Retinal pigment epithelial cell (primary cell): ENCODE data around the gene WDR41.
"Not testable (repeated sequence)": the region's sequence is repeated elsewhere in the genome, so short reads cannot be mapped to it uniquely, and the experiment has no call there.

Experiments used
- DNase-seq: peaks from one replicate; pipeline ENCODE4 v3.0.0-alpha.2; 2010; ENCODE audit warnings: low read depth
- H3K4me3 ChIP-seq: 2 replicates; pipeline ENCODE4 v1.5.1; 2011; ENCODE audit warnings: mild to moderate bottlenecking, low read length, control low read depth, moderate library complexity
- CTCF ChIP-seq: conservative IDR thresholded peaks from 2 replicates; pipeline ENCODE4 v1.5.1; 2011; ENCODE audit warnings: low read depth, low read length, control low read depth, inconsistent platforms

WDR41 gene

GRCh38 chr5:77491783-77492652 lies at the start of gene WDR41:
WDR41 (minus strand) TSS chr5:77492316; CDS start chr5:77492220, 96 bp downstream.
- H3K4me3 ChIP-seq, result peak within 1 kb of the TSS; percentile 86
- TF ChIP-seq CTCF, result peak; percentile 82
- peak; percentile 72 for DNase-seq

- no peak for TF ChIP-seq CTCF
- no peak overlapping the region for H3K4me3 ChIP-seq
- DNase-seq, result no peak
Observed at GRCh38 chr5:77531297-77531696, 39.2 kb upstream of the WDR41 start.

- DNase-seq, result no peak
Observed at GRCh38 chr5:77518304-77518703, 26.2 kb upstream of the WDR41 start.

GRCh38 chr5:77514457-77514856 lies 22.3 kb upstream of the WDR41 start:
- DNase-seq, result no peak
- no peak for TF ChIP-seq CTCF

More at GRCh38 chr5:77518304-77518703, 26.2 kb upstream of the WDR41 start:
- no peak overlapping the region for H3K4me3 ChIP-seq
- peak; percentile 32 for TF ChIP-seq CTCF

GRCh38 chr5:77513321-77513720 lies 21.2 kb upstream of the WDR41 start:
- no peak for TF ChIP-seq CTCF
- DNase-seq, result no peak
- no peak overlapping the region for H3K4me3 ChIP-seq

More at GRCh38 chr5:77514457-77514856, 22.3 kb upstream of the WDR41 start:
- H3K4me3 ChIP-seq, result no peak overlapping the region

GRCh38 chr5:77501132-77501531 lies 9.0 kb upstream of the WDR41 start:
- not testable (repeated sequence) for DNase-seq, H3K4me3 ChIP-seq

- TF ChIP-seq CTCF, result no peak
- no peak for DNase-seq
- H3K4me3 ChIP-seq, result no peak overlapping the region
Observed at GRCh38 chr5:77499973-77500372, 7.9 kb upstream of the WDR41 start.
